Large intestine (tissue), 3 donors: ENCODE results near the gene SCAPER. TPM values are rescaled to one million over a fixed set of nuclear protein-coding genes. Genes with fewer than 3 reads are reported as not detected.
"Not testable (repeated sequence)": the region's sequence is repeated elsewhere in the genome, so short reads cannot be mapped to it uniquely, and the experiment has no call there.

Experiments used
- DNase-seq, 2 donors: peaks; one replicate each; pipeline versions ENCODE4 v3.0.0 to v3.0.0-alpha.2; 2013
- H3K27ac ChIP-seq: one replicate; pipeline ENCODE4 v1.5.1; 2013; ENCODE audit warnings: low read length
- H3K27me3 ChIP-seq: 2 replicates; pipeline ENCODE4 v1.6.1; 2013; ENCODE audit warnings: low read length; ENCODE audit not compliant: control insufficient read depth, insufficient read depth
- H3K36me3 ChIP-seq: 2 replicates; pipeline ENCODE4 v1.6.1; 2013; ENCODE audit warnings: low read length; ENCODE audit not compliant: control insufficient read depth, insufficient read depth
- H3K4me1 ChIP-seq: one replicate; pipeline ENCODE4 v1.6.1; 2013; ENCODE audit warnings: low read length; ENCODE audit not compliant: control insufficient read depth, insufficient read depth
- H3K4me3 ChIP-seq: one replicate; pipeline ENCODE4 v1.5.1; 2013; ENCODE audit warnings: low read length
- H3K9me3 ChIP-seq: one replicate; pipeline ENCODE4 v1.6.1; 2013; ENCODE audit warnings: mild to moderate bottlenecking, low read depth, low read length, moderate library complexity; ENCODE audit not compliant: control insufficient read depth
- WGBS: methylation state at CpG from one replicate; pipeline ENCODE4 v1.1.5; 2013; ENCODE audit warnings: low lambda C conversion rate; ENCODE audit not compliant: insufficient coverage; 5-methylcytosine and 5-hydroxymethylcytosine counted together
- polyA plus RNA-seq: library from polyadenylated mRNA; unstranded; fragments of 120-200 nt; gene quantifications from one replicate; pipeline ENCODE4 v1.2.1, GENCODE V29; 2013

SCAPER gene
- polyA plus RNA-seq, 1 donor, result 28.0 TPM

DNA sequence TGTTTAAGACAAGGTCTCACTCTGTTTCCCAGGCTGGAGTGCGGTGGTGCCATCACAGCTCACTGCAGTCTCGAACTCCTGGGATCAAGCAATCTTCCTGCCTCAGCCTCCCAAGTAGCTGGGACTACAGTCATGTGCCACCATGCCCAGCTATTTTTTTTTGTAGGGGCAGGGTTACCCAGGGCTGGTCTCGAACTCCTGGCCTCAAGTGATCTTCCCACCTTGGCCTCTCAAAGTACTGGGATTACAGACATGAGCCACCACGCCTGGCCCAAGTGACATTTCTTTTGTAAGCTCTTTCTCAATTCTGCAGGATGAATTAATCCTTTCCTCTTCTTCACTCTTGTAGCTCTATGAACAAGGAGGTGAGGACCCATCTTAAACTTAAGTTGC is 592.0 kb downstream of the SCAPER start:
- not testable (repeated sequence) for H3K9me3 ChIP-seq, H3K36me3 ChIP-seq, DNase-seq, H3K27ac ChIP-seq, H3K4me1 ChIP-seq, H3K27me3 ChIP-seq, H3K4me3 ChIP-seq
- WGBS, result no CpG with 5 or more reads among the region's 4 CpGs

DNA sequence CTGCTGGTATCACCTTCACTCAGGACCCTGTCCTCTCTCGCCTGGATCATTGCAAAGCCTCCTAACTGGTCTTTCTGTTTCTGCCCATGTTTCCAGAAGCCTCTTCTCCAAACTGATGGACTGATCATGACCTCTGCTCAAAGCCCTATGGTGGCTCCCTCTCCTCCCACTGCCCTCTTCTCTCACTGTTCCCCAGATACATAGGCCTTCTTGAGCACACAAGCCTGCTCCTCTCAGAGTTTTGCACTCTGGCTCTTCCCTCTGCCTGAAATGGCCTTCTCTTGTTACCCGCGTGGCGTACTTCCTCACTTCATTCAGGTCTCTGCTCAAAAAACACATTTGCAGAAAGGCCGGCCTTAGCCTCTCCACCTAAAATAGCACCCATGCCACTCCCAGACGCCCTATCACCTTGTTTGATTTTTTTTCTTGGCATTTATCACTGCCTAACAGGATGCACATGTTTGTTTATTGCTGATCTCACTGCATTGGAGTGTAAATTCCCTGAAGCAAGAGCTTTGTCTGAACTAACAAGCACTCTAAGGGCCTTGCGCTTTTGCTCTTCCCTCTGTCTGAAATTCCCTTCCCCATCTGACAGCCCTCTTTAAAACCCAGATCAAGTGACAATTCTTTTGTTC is 592.5 kb downstream of the SCAPER start:
- no peak for DNase-seq
- H3K27me3 ChIP-seq, result no peaks in the 10 kb centered on the region
- WGBS, result 57% methylated on average over 1 of the region's 7 CpGs
- no peak overlapping the region for H3K4me3 ChIP-seq
- peaks cover 2% of the 10 kb centered on the region for H3K36me3 ChIP-seq
- no peak overlapping the region for H3K27ac ChIP-seq
- H3K9me3 ChIP-seq, result no peaks in the 10 kb centered on the region
- H3K4me1 ChIP-seq, result peaks cover 3% of the 10 kb centered on the region

DNA sequence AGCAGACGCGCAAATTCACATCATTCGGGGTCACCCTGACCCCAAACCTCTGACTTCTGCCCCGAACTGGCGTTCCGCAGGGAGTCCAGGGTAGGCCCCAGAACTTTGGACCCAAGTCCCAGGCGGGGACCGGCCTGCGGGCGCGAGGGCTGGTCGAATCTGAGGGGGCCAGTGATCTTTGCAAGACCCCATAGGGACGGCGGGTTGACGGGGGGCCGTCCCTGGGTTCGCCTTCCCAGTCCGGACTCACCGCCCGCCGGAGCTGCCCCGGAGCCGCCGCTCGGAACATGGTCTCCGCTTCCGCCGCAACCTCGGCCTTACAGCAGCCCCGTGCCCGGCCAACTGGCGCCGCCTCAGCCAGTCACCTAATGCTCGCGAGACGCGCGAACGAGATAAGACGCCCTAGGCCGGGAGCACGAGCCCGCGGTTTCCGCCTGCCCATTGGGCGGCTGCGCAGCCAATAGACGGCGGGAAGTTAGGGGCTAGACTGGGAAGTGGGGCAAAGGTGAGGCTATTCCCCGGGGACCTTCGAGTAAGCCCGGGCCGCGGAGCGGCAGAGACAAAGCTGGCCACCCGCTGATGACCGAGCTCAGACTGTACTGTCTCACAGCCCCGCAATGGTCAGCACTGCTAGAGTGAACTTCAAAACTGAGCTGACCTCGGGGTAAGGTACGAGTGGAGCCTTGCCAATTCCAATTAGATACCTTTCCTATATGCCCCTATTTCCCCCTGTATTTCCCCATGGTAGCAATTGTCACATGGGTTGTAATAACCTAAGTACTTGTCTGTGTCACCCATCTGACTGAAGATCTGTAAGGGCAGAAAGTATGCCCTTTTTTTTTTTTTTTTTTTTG is 593.8 kb downstream of the SCAPER start, which contains the start of gene ETFA:
Gene ETFA, minus strand, starts transcription at position 370 of the 854 bp plus-strand sequence. Its CDS starts 81 bp downstream, at position 289.
- no peaks in the 10 kb centered on the region for H3K27me3 ChIP-seq
- H3K36me3 ChIP-seq, result peaks cover 2% of the 10 kb centered on the region
- H3K4me1 ChIP-seq, result peaks cover 3% of the 10 kb centered on the region
- WGBS, result no CpG with 5 or more reads among the region's 60 CpGs
- peak; percentile 96 to 99 for DNase-seq
- peak within 1 kb of the TSS; percentile 83 for H3K27ac ChIP-seq
- peak within 1 kb of the TSS; percentile 79 for H3K4me3 ChIP-seq
- no peaks in the 10 kb centered on the region for H3K9me3 ChIP-seq

DNA sequence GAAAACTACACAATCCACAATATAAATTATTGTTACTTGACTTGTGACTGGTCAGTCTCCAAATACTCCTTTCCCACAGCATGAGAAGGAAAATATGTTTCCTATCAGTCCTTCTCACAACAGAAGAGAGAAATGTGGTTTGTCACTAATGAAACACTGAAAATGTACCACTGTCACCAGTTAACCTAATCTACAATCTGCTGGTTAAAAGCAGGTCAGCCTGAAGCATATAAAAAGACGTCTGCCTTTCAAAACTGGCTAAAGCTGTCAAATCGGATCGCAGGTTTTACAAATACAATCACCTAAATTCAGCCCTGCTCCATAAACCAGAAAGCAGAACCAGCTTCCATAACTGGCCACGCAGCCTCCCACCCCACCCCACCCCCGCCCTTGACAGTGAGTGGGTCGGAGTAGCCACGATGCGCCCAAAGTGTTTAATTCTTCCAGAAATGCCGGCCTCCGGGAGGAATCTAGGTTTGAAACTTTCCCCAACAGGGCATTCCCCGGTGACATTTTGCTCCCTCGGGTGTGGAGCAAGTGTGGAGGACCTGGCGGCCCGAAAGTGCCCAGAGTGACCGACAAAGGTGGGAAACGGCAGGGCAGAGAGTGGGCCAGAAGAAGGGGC is 594.6 kb downstream of the SCAPER start:
- Histone ChIP-seq H3K4me1 (peaks cover 3% of the 10 kb centered on the region), H3K4me3 (peak overlapping the region; percentile 79), H3K27me3 (no peaks in the 10 kb centered on the region), H3K27ac (peak overlapping the region; percentile 83), H3K36me3 (peaks cover 2% of the 10 kb centered on the region), H3K9me3 (no peaks in the 10 kb centered on the region)
- no peak for DNase-seq
- no CpG with 5 or more reads among the region's 16 CpGs for WGBS

DNA sequence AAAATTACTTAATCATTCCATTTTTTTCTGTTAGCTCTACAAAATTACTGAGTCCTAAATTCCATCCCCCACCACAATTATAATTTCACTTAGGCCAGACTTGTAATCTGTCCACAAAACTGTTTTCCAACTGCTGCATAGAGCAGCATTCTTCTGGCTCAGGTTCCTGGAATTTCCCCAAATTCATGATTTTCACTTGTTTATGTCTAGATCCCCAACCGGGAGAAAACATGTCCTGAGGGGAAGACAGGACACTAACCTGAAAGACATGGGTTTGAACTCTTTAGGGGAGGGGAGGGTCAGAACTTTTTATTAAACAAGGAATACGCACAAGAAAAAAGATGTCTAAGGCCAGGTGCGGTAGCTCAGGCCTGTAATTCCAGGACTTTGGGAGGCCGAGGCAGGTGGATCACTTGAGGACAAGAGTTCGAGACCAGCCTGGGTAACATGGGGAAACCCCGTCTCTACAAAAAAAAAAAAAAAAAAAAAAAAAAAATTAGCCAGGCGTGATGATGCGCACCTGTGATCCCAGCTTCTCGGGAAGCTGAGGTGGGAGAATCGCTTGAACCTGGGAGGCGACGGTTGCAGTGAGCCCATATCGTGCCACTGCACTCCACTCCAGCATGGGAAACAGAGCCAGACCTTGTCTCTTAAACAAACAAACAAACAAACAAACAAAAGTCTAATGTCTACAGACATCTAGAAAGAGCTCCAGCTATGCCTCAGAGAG is 595.4 kb downstream of the SCAPER start:
- Histone ChIP-seq H3K4me3 (peak overlapping the region; percentile 79), H3K27me3 (no peaks in the 10 kb centered on the region), H3K36me3 (peaks cover 2% of the 10 kb centered on the region), H3K9me3 (no peaks in the 10 kb centered on the region), H3K27ac (no peak overlapping the region), H3K4me1 (peaks cover 3% of the 10 kb centered on the region)
- DNase-seq, result no peak
- WGBS, result 91% methylated on average over 5 of the region's 13 CpGs

DNA sequence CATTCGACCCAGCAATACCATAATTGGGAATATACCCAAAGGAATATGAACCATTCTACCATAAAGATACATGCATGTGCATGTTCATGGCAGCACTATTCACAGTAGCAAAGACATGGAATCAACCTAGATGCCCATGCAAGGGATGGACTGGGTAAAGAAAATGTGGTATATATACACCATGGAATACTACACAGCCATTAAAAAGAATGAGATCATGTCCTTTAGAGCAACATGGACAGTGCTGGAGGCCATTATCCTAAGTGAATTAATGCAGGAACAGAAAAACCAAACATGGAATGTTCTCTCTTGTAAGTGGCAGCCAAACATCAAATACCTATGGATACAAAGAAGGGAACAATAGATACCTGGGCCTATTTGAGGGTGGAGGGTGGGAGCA is 601.2 kb downstream of the SCAPER start:
- no peak overlapping the region for H3K4me3 ChIP-seq
- H3K36me3 ChIP-seq, result no peaks in the 10 kb centered on the region
- no CpG with 5 or more reads among the region's 1 CpG for WGBS
- H3K27me3 ChIP-seq, result no peaks in the 10 kb centered on the region
- no peaks in the 10 kb centered on the region for H3K9me3 ChIP-seq
- no peak overlapping the region for H3K27ac ChIP-seq
- no peak for DNase-seq
- peaks cover 3% of the 10 kb centered on the region for H3K4me1 ChIP-seq

DNA sequence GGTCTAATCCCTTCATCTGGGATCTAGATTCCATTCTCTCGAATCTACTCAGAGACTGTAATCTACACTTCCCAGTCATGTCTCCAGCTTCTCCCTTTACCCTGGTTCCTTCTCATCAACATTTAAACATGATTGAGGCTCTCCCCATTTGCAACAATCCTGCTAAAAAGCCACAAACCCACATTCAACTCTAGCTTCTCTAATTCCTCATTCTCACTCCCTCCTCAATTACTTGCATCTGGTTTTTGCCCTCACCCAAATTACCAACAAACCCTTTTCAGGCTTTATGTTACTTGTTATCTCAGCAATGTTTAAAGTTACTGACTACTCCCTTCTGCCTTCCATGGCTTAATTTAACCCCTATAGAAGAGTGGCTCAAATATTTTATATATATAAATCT is 605.4 kb downstream of the SCAPER start:
- Histone ChIP-seq H3K4me3 (no peak overlapping the region), H3K27me3 (no peaks in the 10 kb centered on the region), H3K9me3 (no peaks in the 10 kb centered on the region), H3K27ac (no peak overlapping the region), H3K4me1 (peaks cover 3% of the 10 kb centered on the region), H3K36me3 (peaks cover under 1% of the 10 kb centered on the region)
- DNase-seq, result no peak
- 100% methylated on average over 1 of the region's 1 CpG for WGBS

DNA sequence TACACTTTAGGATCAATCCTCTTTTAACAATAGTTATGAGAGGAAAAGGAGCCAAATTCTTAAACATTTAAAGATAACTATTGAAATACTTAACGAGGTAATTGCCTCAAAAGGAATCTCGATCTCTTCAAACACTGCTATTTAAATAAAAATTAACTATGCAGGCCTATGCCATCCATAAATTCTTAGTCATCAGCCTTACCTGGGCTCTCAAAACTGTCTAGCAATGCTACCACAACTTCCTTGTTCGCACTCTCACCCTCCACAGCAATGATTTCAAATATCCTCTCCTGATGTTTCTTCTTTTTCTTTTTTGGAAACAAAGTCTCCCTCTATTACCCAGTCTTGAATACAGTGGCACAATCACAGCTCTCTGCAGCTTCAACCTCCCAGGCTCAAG is 606.2 kb downstream of the SCAPER start:
- Histone ChIP-seq H3K27ac (peak overlapping the region; percentile 61), H3K27me3 (no peaks in the 10 kb centered on the region), H3K9me3 (no peaks in the 10 kb centered on the region), H3K36me3 (peaks cover 2% of the 10 kb centered on the region), H3K4me3 (no peak overlapping the region), H3K4me1 (peaks cover 3% of the 10 kb centered on the region)
- peak in 1 of 2 donors; percentile 29 for DNase-seq
- WGBS, result no CpG with 5 or more reads among the region's 3 CpGs

DNA sequence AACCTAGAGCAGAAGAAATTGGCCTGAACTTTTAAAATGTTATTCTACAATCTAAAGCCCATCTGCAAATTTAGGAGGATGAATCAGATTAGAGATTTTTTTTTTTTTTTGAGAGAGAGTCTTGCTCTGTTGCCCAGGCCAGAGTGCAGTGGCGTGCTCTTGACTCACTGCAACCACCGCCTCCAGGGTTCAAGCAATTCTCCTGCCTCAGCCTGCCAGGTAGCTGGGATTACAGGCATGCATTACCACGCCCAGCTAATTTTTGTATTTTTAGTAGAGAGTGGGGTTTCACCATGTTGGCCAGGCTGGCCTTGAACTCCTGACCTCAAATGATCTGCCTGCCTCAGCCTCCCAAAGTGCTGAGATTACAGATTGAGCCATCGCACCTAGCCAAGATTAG is 607.2 kb downstream of the SCAPER start:
- not testable (repeated sequence) for H3K4me3 ChIP-seq, DNase-seq, H3K27ac ChIP-seq, H3K9me3 ChIP-seq, H3K4me1 ChIP-seq, H3K27me3 ChIP-seq, H3K36me3 ChIP-seq
- WGBS, result no CpG with 5 or more reads among the region's 4 CpGs
